A673 (cell line): ENCODE measurements around the gene CLK1. TPM values are rescaled to one million over a fixed set of nuclear protein-coding genes. Genes with fewer than 3 reads are reported as not detected.

Experiments
- BruUV-seq: library from RNA; stranded (reverse); fragments of 400-500 nt; replicated peaks from 2 replicates; lab custom pipeline; 2021; lab: Mats Ljungman, UMichigan
- CTCF ChIA-PET: fragments of 300-600 bp; sonication (Branson Sonifier 250); formaldehyde crosslinking; loops from one replicate; lab custom pipeline; 2022; ENCODE audit warnings: antibody characterized with exemption; lab: Charles Lee
- POLR2A ChIA-PET: fragments of 300-600 bp; sonication (Branson Sonifier 250); formaldehyde crosslinking; loops from one replicate; lab custom pipeline; 2022; ENCODE audit warnings: antibody characterized with exemption; ENCODE audit not compliant: low non-redundant PET; lab: Charles Lee
- DNase-seq: peaks from one replicate; pipeline ENCODE4 v3.0.0-alpha.2; 2015; ENCODE audit warnings: low spot score
- H3K27ac ChIP-seq: fragments of 200-600 bp; sonication (generic); 2 replicates; pipeline ENCODE4 v1.5.1; 2016; ENCODE audit warnings: mixed run types, low read depth, mild to moderate bottlenecking, mixed read lengths, antibody characterized with exemption, low read length; ENCODE audit not compliant: poor library complexity, severe bottlenecking
- H3K27me3 ChIP-seq: fragments of 200-600 bp; sonication (generic); replicated peaks from 2 replicates; pipeline ENCODE4 v1.6.1; 2017; ENCODE audit warnings: mixed run types, low read depth, mild to moderate bottlenecking, mixed read lengths, antibody characterized with exemption, low read length; ENCODE audit not compliant: insufficient read depth, poor library complexity
- H3K36me3 ChIP-seq: fragments of 200-600 bp; sonication (generic); 2 replicates; pipeline ENCODE4 v1.6.1; 2016; ENCODE audit warnings: mixed run types, mild to moderate bottlenecking, mixed read lengths, antibody characterized with exemption, low read length; ENCODE audit not compliant: insufficient read depth, poor library complexity, severe bottlenecking
- H3K4me1 ChIP-seq: fragments of 200-600 bp; sonication (generic); 2 replicates; pipeline ENCODE4 v1.6.1; 2017; ENCODE audit warnings: mixed run types, mild to moderate bottlenecking, mixed read lengths, antibody characterized with exemption, low read length; ENCODE audit not compliant: insufficient read depth, poor library complexity, severe bottlenecking
- H3K4me3 ChIP-seq: fragments of 200-600 bp; sonication (generic); 2 replicates; pipeline ENCODE4 v1.5.1; 2016; ENCODE audit warnings: low read depth, mixed run types, mild to moderate bottlenecking, mixed read lengths, low read length; ENCODE audit not compliant: poor library complexity, severe bottlenecking
- H3K9me3 ChIP-seq: fragments of 200-600 bp; sonication (generic); 2 replicates; pipeline ENCODE4 v1.6.1; 2016; ENCODE audit warnings: mixed run types, low read depth, mild to moderate bottlenecking, mixed read lengths, antibody characterized with exemption, low read length; ENCODE audit not compliant: poor library complexity, severe bottlenecking
- EZH2 ChIP-seq: fragments of 200-600 bp; sonication (generic); IDR thresholded peaks from 2 replicates; pipeline ENCODE4 v1.6.1; 2017; ENCODE audit warnings: borderline replicate concordance, low read depth, mild to moderate bottlenecking, mixed read lengths, antibody characterized with exemption, low read length; ENCODE audit not compliant: poor library complexity, severe bottlenecking
- intact Hi-C: fragments of 100-400 bp; cut with micrococcal nuclease; formaldehyde crosslinking; loops from one replicate; pipeline ENCODE4 v1.10.0; 2022; ENCODE audit not compliant: unreplicated experiment
- total RNA-seq: library from RNA; stranded (reverse); gene quantifications from 2 replicates; pipeline ENCODE4 v1.2.3, GENCODE V29; 2021
- TF ChIP-seq, protein P1 (sequence below): fragments of 300-800, 200-600 bp; sonication (generic); conservative IDR thresholded peaks from 2 replicates; pipeline ENCODE4 v1.5.1; 2017; ENCODE audit warnings: low read depth, mild to moderate bottlenecking, antibody characterized with exemption, low read length, moderate library complexity, mixed read lengths

The CLK1 gene
- total RNA-seq, 1 experiment from 2014 or later: 73.3 TPM

DNA sequence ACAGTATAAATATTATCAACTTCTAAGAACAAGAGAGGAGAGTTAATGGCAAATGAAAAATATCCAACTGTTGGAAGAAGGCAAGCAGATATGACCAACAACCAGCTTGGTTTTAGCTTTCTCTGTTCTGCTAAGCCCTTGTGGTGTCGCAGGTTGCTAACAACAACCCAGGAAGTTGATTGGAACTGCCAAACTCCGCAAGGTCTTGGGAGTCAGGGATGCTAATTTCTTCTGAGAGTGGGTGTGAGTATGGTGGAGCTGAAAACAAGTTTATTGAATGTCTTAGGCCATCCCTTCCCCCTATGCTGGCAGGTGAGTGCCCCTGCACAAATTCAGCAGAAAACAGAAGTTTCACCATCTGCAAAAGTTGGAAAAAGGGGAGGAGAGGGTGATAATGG is 35.2 kb downstream of the CLK1 start:
- CTCF ChIA-PET: no interaction called here

DNA sequence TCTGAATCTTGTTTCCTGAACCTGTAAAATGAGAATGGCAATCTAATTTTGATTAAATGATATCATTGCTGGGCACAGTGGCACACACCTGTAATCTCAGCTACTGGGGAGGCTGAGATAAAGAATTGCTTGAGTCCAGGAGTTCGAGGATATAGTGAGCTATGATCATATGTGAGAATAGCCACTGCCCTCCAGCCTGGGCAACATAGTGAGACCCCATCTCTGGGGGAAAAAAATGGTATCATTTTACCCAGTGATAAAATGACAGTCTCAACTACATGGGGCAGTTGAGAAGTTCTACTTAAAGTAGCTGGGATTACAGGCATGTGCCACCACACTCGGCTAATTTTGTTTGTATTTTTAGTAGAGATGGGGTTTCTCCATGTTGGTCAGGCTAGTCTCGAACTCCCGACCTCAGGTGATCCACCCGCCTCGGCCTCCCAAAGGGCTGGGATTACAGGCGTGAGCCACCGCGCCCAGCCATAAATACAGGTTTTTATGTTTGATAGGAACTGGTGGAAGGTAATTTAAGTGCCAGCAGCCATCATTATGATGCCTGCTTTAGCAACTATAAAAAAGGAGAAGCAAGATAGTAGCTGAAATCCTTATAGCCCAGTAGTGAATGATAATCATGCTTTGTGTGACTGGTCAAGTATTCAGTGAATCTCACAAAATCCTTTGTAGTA is 35.7 kb downstream of the CLK1 start:
- CTCF ChIA-PET: no interaction called here
- POLR2A ChIA-PET: interaction anchor here (0.5 kb wide), 1 partner anchor 247 kb away, joined by 3 read pairs; no protein-coding TSS in a partner anchor
- BruUV-seq: no TSS peak
- no peaks in the 10 kb centered on the region for H3K4me1 ChIP-seq
- no peak overlapping the region for H3K4me3 ChIP-seq
- intact Hi-C loops: no loop called here
- H3K27ac ChIP-seq: no peak overlapping the region
- no peak for DNase-seq
- H3K36me3 ChIP-seq: peaks cover 6% of the 10 kb centered on the region
- no peaks in the 10 kb centered on the region for H3K9me3 ChIP-seq
- no peaks in the 10 kb centered on the region for H3K27me3 ChIP-seq
- TF ChIP-seq, protein P1, sequence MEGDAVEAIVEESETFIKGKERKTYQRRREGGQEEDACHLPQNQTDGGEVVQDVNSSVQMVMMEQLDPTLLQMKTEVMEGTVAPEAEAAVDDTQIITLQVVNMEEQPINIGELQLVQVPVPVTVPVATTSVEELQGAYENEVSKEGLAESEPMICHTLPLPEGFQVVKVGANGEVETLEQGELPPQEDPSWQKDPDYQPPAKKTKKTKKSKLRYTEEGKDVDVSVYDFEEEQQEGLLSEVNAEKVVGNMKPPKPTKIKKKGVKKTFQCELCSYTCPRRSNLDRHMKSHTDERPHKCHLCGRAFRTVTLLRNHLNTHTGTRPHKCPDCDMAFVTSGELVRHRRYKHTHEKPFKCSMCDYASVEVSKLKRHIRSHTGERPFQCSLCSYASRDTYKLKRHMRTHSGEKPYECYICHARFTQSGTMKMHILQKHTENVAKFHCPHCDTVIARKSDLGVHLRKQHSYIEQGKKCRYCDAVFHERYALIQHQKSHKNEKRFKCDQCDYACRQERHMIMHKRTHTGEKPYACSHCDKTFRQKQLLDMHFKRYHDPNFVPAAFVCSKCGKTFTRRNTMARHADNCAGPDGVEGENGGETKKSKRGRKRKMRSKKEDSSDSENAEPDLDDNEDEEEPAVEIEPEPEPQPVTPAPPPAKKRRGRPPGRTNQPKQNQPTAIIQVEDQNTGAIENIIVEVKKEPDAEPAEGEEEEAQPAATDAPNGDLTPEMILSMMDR: no peak
- TF ChIP-seq EZH2: no peak

More for the DNA sequence above, 35.2 kb downstream of the CLK1 start:
- no peak for DNase-seq
- Histone ChIP-seq H3K27ac (no peak overlapping the region), H3K36me3 (peaks cover 2% of the 10 kb centered on the region), H3K27me3 (no peaks in the 10 kb centered on the region), H3K9me3 (no peaks in the 10 kb centered on the region), H3K4me1 (no peaks in the 10 kb centered on the region), H3K4me3 (no peak overlapping the region)
- POLR2A ChIA-PET: no interaction called here
- intact Hi-C loops: no loop called here
- TF ChIP-seq, protein P1: no peak
- TF ChIP-seq EZH2: no peak
- BruUV-seq: no TSS peak

GRCh38 chr2:200828104-200828503 is 36.4 kb downstream of the CLK1 start:
- ChIA-PET POLR2A (interaction anchor here (0.5 kb wide), 1 partner anchor 248 kb away, joined by 3 read pairs; no protein-coding TSS in a partner anchor), CTCF (no interaction called here)
- Histone ChIP-seq H3K4me1 (no peaks in the 10 kb centered on the region), H3K27ac (no peak overlapping the region), H3K9me3 (no peaks in the 10 kb centered on the region), H3K36me3 (peaks cover 6% of the 10 kb centered on the region), H3K27me3 (no peaks in the 10 kb centered on the region), H3K4me3 (no peak overlapping the region)
- no peak for DNase-seq
- intact Hi-C loops: no loop called here
- no TSS peak for BruUV-seq
- TF ChIP-seq EZH2: no peak
- TF ChIP-seq, protein P1: no peak
